ENCODE measurements around the gene DDRGK1.

Gene DDRGK1

GRCh38 chr20:3228750-3229032, 24.2 kb upstream of the DDRGK1 start:
- no peak overlapping the region for H2BK5ac ChIP-seq (ENCODE audit: low read depth, low read length, poor library complexity, severe bottlenecking)
- peaks cover 0 to 4% of the 10 kb centered on the region in 2 experiments for H3K27me3 ChIP-seq (ENCODE audit: control insufficient read depth in 1 of 2, insufficient read depth in 1 of 2, low read length in 2 of 2)
- no peak overlapping the region for H3K27ac ChIP-seq (ENCODE audit: low read length, poor library complexity, severe bottlenecking)
- H4K91ac ChIP-seq (ENCODE audit: low read length) = no peak overlapping the region
- no peak overlapping the region for H2BK12ac ChIP-seq (ENCODE audit: low read length in 2 of 2)
- H3K4me1 ChIP-seq (ENCODE audit: control insufficient read depth, insufficient read depth, low read depth, low read length) = peaks cover 28% of the 10 kb centered on the region
- no peaks in the 10 kb centered on the region for H3K9me3 ChIP-seq (ENCODE audit: control insufficient read depth, low read length)
- H3K23ac ChIP-seq (ENCODE audit: low read length in 2 of 2) = no peak overlapping the region
- DNase-seq = no peak
- H3K14ac ChIP-seq (ENCODE audit: low read length in 2 of 2) = no peak overlapping the region
- H3K4me2 ChIP-seq (ENCODE audit: low read length, poor library complexity, severe bottlenecking) = no peak overlapping the region
- no peak overlapping the region for H3K9ac ChIP-seq (ENCODE audit: low read length)
- no peak overlapping the region for H3K4me3 ChIP-seq (ENCODE audit: insufficient read depth in 1 of 2, low read depth in 1 of 2, low read length in 2 of 2)
- H3K18ac ChIP-seq (ENCODE audit: low read depth in 1 of 2, low read length in 2 of 2) = no peak overlapping the region
- no peak overlapping the region for H2AK5ac ChIP-seq (ENCODE audit: low read length, severe bottlenecking)
- H3K79me1 ChIP-seq (replicated peaks; ENCODE audit: low read length, poor library complexity, severe bottlenecking) = no peaks in the 10 kb centered on the region
- no peak overlapping the region for H3K4ac ChIP-seq (ENCODE audit: low read depth in 1 of 2, low read length in 2 of 2)
- H2BK120ac ChIP-seq (ENCODE audit: low read depth, low read length) = no peak overlapping the region
- WGBS = 99% methylated on average over 11 of the region's 11 CpGs
- H2AFZ ChIP-seq (ENCODE audit: low read depth, low read length) = no peak overlapping the region
- H2BK15ac ChIP-seq (ENCODE audit: low read depth, poor library complexity, severe bottlenecking) = no peak overlapping the region
- no peak overlapping the region for H4K8ac ChIP-seq (ENCODE audit: low read length)
- H3K36me3 ChIP-seq (ENCODE audit: control insufficient read depth in 1 of 2, insufficient read depth in 2 of 2, low read depth in 1 of 2, low read length in 2 of 2) = peaks cover 12 to 63% of the 10 kb centered on the region in 2 experiments

- no peak for DNase-seq
- Histone ChIP-seq H3K27me3 (ENCODE audit: control insufficient read depth in 1 of 2, insufficient read depth in 1 of 2, low read length in 2 of 2) (peaks cover 0 to 4% of the 10 kb centered on the region in 2 experiments), H3K79me1 (replicated peaks; ENCODE audit: low read length, poor library complexity, severe bottlenecking) (no peaks in the 10 kb centered on the region), H2AFZ (ENCODE audit: low read depth, low read length) (no peak overlapping the region), H2BK15ac (ENCODE audit: low read depth, poor library complexity, severe bottlenecking) (no peak overlapping the region), H2AK5ac (ENCODE audit: low read length, severe bottlenecking) (no peak overlapping the region), H2BK120ac (ENCODE audit: low read depth, low read length) (no peak overlapping the region), H3K4ac (ENCODE audit: low read depth in 1 of 2, low read length in 2 of 2) (no peak overlapping the region), H4K8ac (ENCODE audit: low read length) (peak overlapping the region; percentile 5), H3K4me1 (ENCODE audit: control insufficient read depth, insufficient read depth, low read depth, low read length) (peaks cover 33% of the 10 kb centered on the region), H3K23ac (ENCODE audit: low read length in 2 of 2) (no peak overlapping the region), H3K4me2 (ENCODE audit: low read length, poor library complexity, severe bottlenecking) (no peak overlapping the region), H3K14ac (ENCODE audit: low read length in 2 of 2) (no peak overlapping the region), H3K9ac (ENCODE audit: low read length) (no peak overlapping the region), H2BK5ac (ENCODE audit: low read depth, low read length, poor library complexity, severe bottlenecking) (no peak overlapping the region), H2BK12ac (ENCODE audit: low read length in 2 of 2) (no peak overlapping the region), H3K9me3 (ENCODE audit: control insufficient read depth, low read length) (no peaks in the 10 kb centered on the region), H3K4me3 (ENCODE audit: insufficient read depth in 1 of 2, low read depth in 1 of 2, low read length in 2 of 2) (no peak overlapping the region), H3K18ac (ENCODE audit: low read depth in 1 of 2, low read length in 2 of 2) (no peak overlapping the region), H4K91ac (ENCODE audit: low read length) (peak overlapping the region; percentile 20), H3K36me3 (ENCODE audit: control insufficient read depth in 1 of 2, insufficient read depth in 2 of 2, low read depth in 1 of 2, low read length in 2 of 2) (peaks cover 17 to 64% of the 10 kb centered on the region in 2 experiments), H3K27ac (ENCODE audit: low read length, poor library complexity, severe bottlenecking) (no peak overlapping the region)
- WGBS = 91% methylated on average over 41 of the region's 42 CpGs
These were observed 23.7 kb upstream of the DDRGK1 start for GRCh38 chr20:3227936-3228749.

GRCh38 chr20:3227506-3227905, 23.0 kb upstream of the DDRGK1 start:
- peaks cover 24 to 66% of the 10 kb centered on the region in 2 experiments for H3K36me3 ChIP-seq (ENCODE audit: control insufficient read depth in 1 of 2, insufficient read depth in 2 of 2, low read depth in 1 of 2, low read length in 2 of 2)
- H4K91ac ChIP-seq (ENCODE audit: low read length) = peak overlapping the region; percentile 7
- H3K18ac ChIP-seq (ENCODE audit: low read depth in 1 of 2, low read length in 2 of 2) = no peak overlapping the region
- H3K27me3 ChIP-seq (ENCODE audit: control insufficient read depth in 1 of 2, insufficient read depth in 1 of 2, low read length in 2 of 2) = peaks cover 0 to under 1% of the 10 kb centered on the region in 2 experiments
- no peak overlapping the region for H3K4me2 ChIP-seq (ENCODE audit: low read length, poor library complexity, severe bottlenecking)
- no peak overlapping the region for H3K9ac ChIP-seq (ENCODE audit: low read length)
- 74% methylated on average over 5 of the region's 7 CpGs for WGBS
- H2BK12ac ChIP-seq (ENCODE audit: low read length in 2 of 2) = no peak overlapping the region
- H3K9me3 ChIP-seq (ENCODE audit: control insufficient read depth, low read length) = no peaks in the 10 kb centered on the region
- no peak for DNase-seq
- peaks cover 39% of the 10 kb centered on the region for H3K4me1 ChIP-seq (ENCODE audit: control insufficient read depth, insufficient read depth, low read depth, low read length)
- no peak overlapping the region for H2AFZ ChIP-seq (ENCODE audit: low read depth, low read length)
- no peak overlapping the region for H2BK5ac ChIP-seq (ENCODE audit: low read depth, low read length, poor library complexity, severe bottlenecking)
- H3K23ac ChIP-seq (ENCODE audit: low read length in 2 of 2) = no peak overlapping the region
- no peak overlapping the region for H2BK120ac ChIP-seq (ENCODE audit: low read depth, low read length)
- no peaks in the 10 kb centered on the region for H3K79me1 ChIP-seq (replicated peaks; ENCODE audit: low read length, poor library complexity, severe bottlenecking)
- no peak overlapping the region for H4K8ac ChIP-seq (ENCODE audit: low read length)
- peak overlapping the region; percentile 13 for H2AK5ac ChIP-seq (ENCODE audit: low read length, severe bottlenecking)
- H3K14ac ChIP-seq (ENCODE audit: low read length in 2 of 2) = no peak overlapping the region
- H3K4ac ChIP-seq (ENCODE audit: low read depth in 1 of 2, low read length in 2 of 2) = no peak overlapping the region
- H3K27ac ChIP-seq (ENCODE audit: low read length, poor library complexity, severe bottlenecking) = no peak overlapping the region
- H3K4me3 ChIP-seq (ENCODE audit: insufficient read depth in 1 of 2, low read depth in 1 of 2, low read length in 2 of 2) = no peak overlapping the region
- H2BK15ac ChIP-seq (ENCODE audit: low read depth, poor library complexity, severe bottlenecking) = no peak overlapping the region

- H3K9ac ChIP-seq (ENCODE audit: low read length) = no peak overlapping the region
- no peaks in the 10 kb centered on the region for H3K9me3 ChIP-seq (ENCODE audit: control insufficient read depth, low read length)
- H3K4me1 ChIP-seq (ENCODE audit: control insufficient read depth, insufficient read depth, low read depth, low read length) = peaks cover 45% of the 10 kb centered on the region
- H3K4ac ChIP-seq (ENCODE audit: low read depth in 1 of 2, low read length in 2 of 2) = no peak overlapping the region
- H2AK5ac ChIP-seq (ENCODE audit: low read length, severe bottlenecking) = no peak overlapping the region
- peaks cover 28 to 68% of the 10 kb centered on the region in 2 experiments for H3K36me3 ChIP-seq (ENCODE audit: control insufficient read depth in 1 of 2, insufficient read depth in 2 of 2, low read depth in 1 of 2, low read length in 2 of 2)
- no peak overlapping the region for H2AFZ ChIP-seq (ENCODE audit: low read depth, low read length)
- no peak overlapping the region for H2BK15ac ChIP-seq (ENCODE audit: low read depth, poor library complexity, severe bottlenecking)
- WGBS = 93% methylated on average over 14 of the region's 14 CpGs
- no peak overlapping the region for H3K18ac ChIP-seq (ENCODE audit: low read depth in 1 of 2, low read length in 2 of 2)
- DNase-seq = no peak
- no peak overlapping the region for H2BK12ac ChIP-seq (ENCODE audit: low read length in 2 of 2)
- H3K14ac ChIP-seq (ENCODE audit: low read length in 2 of 2) = no peak overlapping the region
- no peak overlapping the region for H4K8ac ChIP-seq (ENCODE audit: low read length)
- H3K27me3 ChIP-seq (ENCODE audit: control insufficient read depth in 1 of 2, insufficient read depth in 1 of 2, low read length in 2 of 2) = no peaks in the 10 kb centered on the region
- H3K23ac ChIP-seq (ENCODE audit: low read length in 2 of 2) = no peak overlapping the region
- H4K91ac ChIP-seq (ENCODE audit: low read length) = no peak overlapping the region
- H3K79me1 ChIP-seq (replicated peaks; ENCODE audit: low read length, poor library complexity, severe bottlenecking) = no peaks in the 10 kb centered on the region
- no peak overlapping the region for H2BK5ac ChIP-seq (ENCODE audit: low read depth, low read length, poor library complexity, severe bottlenecking)
- no peak overlapping the region for H3K4me3 ChIP-seq (ENCODE audit: insufficient read depth in 1 of 2, low read depth in 1 of 2, low read length in 2 of 2)
- H2BK120ac ChIP-seq (ENCODE audit: low read depth, low read length) = no peak overlapping the region
- H3K4me2 ChIP-seq (ENCODE audit: low read length, poor library complexity, severe bottlenecking) = no peak overlapping the region
- no peak overlapping the region for H3K27ac ChIP-seq (ENCODE audit: low read length, poor library complexity, severe bottlenecking)
These were observed 22.4 kb upstream of the DDRGK1 start for GRCh38 chr20:3226864-3227263.
